Lower leg skin (tissue), 3 donors: ENCODE data around the gene ADGRD1.
"Not testable (repeated sequence)": the region's sequence is repeated elsewhere in the genome, so short reads cannot be mapped to it uniquely, and the experiment has no call there.

Experiments used
- CTCF ChIP-seq, 3 donors: fragments of 450-650 bp; IDR thresholded peaks; one replicate each; pipeline ENCODE4 v1.5.1; 2016; ENCODE audit warnings: antibody characterized with exemption in 3 of 3, mild to moderate bottlenecking in 3 of 3, moderate library complexity in 2 of 3
- POLR2A ChIP-seq, 2 donors: fragments of 450-650 bp; IDR thresholded peaks; one replicate each; pipeline ENCODE4 v1.6.1; 2016 to 2017; ENCODE audit warnings: antibody characterized with exemption in 2 of 2, mild to moderate bottlenecking in 1 of 2, moderate library complexity in 1 of 2

GRCh38 chr12:131070136-131070535 is 116.4 kb downstream of the ADGRD1 start:
- TF ChIP-seq CTCF, POLR2A (IDR thresholded peaks at IDR 0.05): not testable (repeated sequence)
